ENCODE measurements around the gene SLC2A13.

GRCh38 chr12:40152783-40153383, 47.0 kb upstream of the SLC2A13 start:
- TF ChIP-seq, protein P1, sequence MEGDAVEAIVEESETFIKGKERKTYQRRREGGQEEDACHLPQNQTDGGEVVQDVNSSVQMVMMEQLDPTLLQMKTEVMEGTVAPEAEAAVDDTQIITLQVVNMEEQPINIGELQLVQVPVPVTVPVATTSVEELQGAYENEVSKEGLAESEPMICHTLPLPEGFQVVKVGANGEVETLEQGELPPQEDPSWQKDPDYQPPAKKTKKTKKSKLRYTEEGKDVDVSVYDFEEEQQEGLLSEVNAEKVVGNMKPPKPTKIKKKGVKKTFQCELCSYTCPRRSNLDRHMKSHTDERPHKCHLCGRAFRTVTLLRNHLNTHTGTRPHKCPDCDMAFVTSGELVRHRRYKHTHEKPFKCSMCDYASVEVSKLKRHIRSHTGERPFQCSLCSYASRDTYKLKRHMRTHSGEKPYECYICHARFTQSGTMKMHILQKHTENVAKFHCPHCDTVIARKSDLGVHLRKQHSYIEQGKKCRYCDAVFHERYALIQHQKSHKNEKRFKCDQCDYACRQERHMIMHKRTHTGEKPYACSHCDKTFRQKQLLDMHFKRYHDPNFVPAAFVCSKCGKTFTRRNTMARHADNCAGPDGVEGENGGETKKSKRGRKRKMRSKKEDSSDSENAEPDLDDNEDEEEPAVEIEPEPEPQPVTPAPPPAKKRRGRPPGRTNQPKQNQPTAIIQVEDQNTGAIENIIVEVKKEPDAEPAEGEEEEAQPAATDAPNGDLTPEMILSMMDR (IDR thresholded peaks at IDR 0.05): peak; percentile 81 to 91 (median 91)
- no peak for TF ChIP-seq POLR2A (IDR thresholded peaks at IDR 0.05)
